ENCODE measurements around the gene GFPT2.

Gene GFPT2

DNA sequence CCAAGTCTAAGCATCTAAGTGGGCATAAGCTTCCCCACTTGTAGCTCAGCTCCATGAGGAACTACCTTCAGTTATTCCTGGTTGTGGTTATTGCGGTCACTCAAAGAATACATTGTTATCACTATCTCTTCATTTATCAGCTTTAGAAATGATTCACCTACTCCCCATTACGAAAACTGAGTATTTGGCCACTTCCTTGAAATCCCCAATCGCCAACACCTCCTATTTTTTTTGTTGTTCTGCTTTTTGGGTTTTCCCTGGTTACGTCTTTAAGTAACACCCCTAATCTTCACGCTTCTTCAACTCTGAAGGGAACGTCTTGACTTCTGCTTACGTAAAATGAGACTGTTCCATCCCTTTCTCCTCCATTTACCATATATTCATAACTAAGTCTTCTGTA lies 81.9 kb downstream of the GFPT2 start:
- no peak for DNase-seq

DNA sequence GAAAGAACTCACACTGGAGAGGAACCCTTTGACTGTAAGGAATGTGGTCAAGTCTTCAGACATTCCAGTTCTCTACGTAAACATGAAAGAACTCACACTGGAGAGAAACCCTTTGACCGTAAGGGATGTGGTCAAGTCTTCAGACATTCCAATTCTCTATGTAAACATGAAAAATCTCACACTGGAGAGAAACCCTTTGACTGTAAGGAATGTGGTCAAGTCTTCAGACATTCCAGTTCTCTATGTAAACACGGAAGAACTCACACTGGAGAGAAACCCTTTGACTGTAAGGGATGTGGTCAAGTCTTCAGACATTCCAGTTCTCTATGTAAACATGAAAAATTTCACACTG lies 93.9 kb downstream of the GFPT2 start:
- DNase-seq = no peak

DNA sequence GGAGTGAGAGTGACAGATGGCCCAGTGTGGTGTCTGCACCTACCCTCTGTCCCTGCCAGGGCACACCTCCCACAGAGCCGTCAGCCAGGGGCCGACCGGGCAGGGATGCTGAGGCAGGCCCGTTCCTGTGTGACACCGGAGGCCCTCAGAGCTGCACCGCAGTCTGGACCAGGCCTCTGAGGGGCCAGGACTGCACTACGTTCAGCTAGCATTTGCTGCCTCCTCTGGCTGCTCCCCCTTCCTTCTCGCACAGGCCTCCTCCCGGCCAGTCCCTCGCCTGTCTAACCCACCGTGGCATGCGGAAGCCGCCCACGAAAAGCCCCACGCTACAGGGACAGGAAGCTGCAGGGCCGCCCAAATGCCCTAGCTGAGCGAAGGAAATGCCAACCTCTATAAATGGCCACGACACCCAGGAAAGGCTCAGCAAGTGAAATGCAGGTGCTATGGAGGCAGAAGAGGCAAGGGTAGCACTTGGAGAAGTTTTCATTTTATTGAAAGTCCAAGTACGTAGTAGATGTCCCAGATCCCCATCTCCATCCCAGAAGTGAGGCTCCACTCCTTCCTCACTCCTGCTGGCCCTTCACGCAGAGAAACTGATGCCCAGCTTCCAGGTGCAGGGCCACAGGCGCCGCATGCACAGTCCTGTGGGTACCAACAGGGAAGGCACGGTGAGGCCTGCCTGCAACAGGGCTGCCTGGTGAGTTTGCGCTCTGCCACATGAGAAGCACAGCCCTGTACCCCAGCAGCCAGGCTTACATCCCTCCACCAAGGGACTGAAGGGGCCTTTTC lies 99.9 kb downstream of the GFPT2 start:
- no peak for DNase-seq

DNA sequence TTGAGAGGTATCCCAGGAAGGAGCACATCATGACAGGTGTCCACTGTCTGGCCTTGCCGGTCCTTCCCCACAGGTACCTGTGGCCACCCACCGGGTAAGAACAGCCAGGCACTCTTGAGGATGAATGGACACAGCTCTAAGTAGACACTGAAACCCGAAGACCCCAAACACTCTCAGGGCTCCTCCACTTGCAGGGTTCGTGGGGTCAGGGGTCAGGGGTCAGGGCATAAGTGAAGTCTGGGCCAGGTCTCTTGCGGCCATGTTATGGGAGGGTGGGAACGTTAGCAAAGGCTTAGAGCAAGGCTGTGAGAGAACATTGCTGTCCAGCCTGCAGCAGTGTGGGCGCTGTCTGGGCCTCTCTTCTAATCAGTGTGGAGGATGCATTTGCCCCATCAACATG lies 101.2 kb downstream of the GFPT2 start:
- no peak for DNase-seq

DNA sequence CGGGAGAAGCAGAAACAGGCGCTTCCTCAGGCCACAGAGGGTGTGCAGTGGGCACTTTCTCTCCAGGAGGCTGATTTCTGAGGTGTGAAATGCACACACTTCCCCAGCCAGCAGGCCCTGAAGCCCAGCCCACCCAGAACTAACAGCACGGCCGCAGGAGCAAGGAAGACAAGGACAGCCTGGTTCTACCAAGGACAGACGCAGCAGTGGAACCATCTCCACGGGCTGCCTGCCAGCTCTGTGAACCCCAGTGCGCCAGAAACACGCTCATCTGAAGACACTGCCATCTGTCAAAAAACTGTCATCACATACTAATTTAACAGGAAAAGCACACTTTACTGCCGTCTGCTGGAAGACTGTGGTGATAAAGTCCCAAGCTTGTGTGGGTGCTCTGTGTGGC lies 102.0 kb downstream of the GFPT2 start:
- DNase-seq = no peak
